Lower leg skin (tissue), 4 donors: ENCODE measurements around the gene PZP. TPM values are rescaled to one million over a fixed set of nuclear protein-coding genes. Genes with fewer than 3 reads are reported as not detected.
"Not testable (repeated sequence)": the region's sequence is repeated elsewhere in the genome, so short reads cannot be mapped to it uniquely, and the experiment has no call there.

ENCODE experiments used
- DNase-seq, 2 donors: peaks; one replicate each; pipeline ENCODE4 v3.0.0-alpha.2; 2019; ENCODE audit warnings: low spot score in 2 of 2
- H3K4me3 ChIP-seq: fragments of 200-600 bp; sonication (generic); 2 replicates; pipeline ENCODE4 v1.5.1; 2017; ENCODE audit warnings: mild to moderate bottlenecking, low read depth; ENCODE audit not compliant: poor library complexity, severe bottlenecking
- POLR2A ChIP-seq, 2 donors: fragments of 450-650 bp; IDR thresholded peaks; one replicate each; pipeline ENCODE4 v1.6.1; 2016 to 2017; ENCODE audit warnings: antibody characterized with exemption in 2 of 2, mild to moderate bottlenecking in 1 of 2, moderate library complexity in 1 of 2
- WGBS, 2 donors: methylation state at CpG; one replicate each; pipeline ENCODE4 v1.1.5; 2018; 5-methylcytosine and 5-hydroxymethylcytosine counted together
- intact Hi-C: fragments of 100-400 bp; cut with DNase I; formaldehyde crosslinking; loops from one replicate; pipeline ENCODE4 v1.15.0; 2023; ENCODE audit warnings: low total_unique reads
- total RNA-seq, 4 donors: library from RNA; depleted of rRNA; stranded (reverse); fragments of >200 nt; gene quantifications; one replicate each; pipeline ENCODE4 v1.1.0, GENCODE V29; 2016
- TF ChIP-seq, protein P1 (sequence below), 3 donors: fragments of 450-650 bp; IDR thresholded peaks; one replicate each; pipeline ENCODE4 v1.5.1; 2016; ENCODE audit warnings: antibody characterized with exemption in 3 of 3, mild to moderate bottlenecking in 3 of 3, moderate library complexity in 2 of 3

PZP gene
- total RNA-seq, 4 donors from 2014 or later, result not detected

DNA sequence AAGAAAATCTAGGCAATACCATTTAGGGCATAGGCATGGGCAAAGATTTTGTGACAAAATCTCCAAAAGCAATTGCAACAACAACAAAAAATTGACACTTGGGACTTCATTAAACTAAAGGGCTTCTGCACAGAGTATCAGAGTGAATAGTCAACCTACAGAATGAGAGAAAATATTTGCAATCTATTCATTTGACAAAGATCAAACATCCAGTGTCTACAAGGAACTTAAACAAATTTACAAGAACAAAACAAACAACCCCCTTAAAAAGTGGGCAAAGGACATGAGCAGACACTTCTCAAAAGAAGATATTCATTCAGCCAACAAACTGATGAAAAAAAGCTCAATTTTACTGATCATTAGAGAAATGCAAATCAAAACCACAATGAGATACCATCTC, 44.1 kb upstream of the PZP start:
- DNase-seq, result no peak
- TF ChIP-seq, protein P1, sequence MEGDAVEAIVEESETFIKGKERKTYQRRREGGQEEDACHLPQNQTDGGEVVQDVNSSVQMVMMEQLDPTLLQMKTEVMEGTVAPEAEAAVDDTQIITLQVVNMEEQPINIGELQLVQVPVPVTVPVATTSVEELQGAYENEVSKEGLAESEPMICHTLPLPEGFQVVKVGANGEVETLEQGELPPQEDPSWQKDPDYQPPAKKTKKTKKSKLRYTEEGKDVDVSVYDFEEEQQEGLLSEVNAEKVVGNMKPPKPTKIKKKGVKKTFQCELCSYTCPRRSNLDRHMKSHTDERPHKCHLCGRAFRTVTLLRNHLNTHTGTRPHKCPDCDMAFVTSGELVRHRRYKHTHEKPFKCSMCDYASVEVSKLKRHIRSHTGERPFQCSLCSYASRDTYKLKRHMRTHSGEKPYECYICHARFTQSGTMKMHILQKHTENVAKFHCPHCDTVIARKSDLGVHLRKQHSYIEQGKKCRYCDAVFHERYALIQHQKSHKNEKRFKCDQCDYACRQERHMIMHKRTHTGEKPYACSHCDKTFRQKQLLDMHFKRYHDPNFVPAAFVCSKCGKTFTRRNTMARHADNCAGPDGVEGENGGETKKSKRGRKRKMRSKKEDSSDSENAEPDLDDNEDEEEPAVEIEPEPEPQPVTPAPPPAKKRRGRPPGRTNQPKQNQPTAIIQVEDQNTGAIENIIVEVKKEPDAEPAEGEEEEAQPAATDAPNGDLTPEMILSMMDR (IDR thresholded peaks at IDR 0.05), result no peak
- TF ChIP-seq POLR2A (IDR thresholded peaks at IDR 0.05), result no peak
- intact Hi-C loops, result no loop called here
- no peak overlapping the region for H3K4me3 ChIP-seq

DNA sequence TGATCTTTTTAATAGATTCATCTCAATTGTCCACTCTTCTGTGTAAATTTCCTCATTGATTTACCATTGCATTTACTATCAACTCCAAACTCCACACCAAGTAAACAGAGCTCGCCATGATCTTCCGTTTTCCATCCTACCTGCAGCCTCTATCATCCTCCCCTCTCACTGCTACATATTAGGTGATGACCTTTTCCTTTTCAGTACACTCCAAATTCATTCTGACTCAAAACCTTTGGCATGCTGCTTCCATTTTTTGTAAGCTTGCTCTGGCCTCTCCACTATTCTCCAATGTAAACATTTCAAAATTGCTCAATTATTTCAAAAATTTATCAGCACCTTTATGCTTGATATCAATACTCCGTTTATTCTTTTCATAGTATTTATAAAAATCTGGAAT, 40.2 kb upstream of the PZP start:
- no peak for DNase-seq
- intact Hi-C loops, result no loop called here
- 77 to 92% methylated on average over 3 of the region's 3 CpGs for WGBS, 2 donors
- H3K4me3 ChIP-seq, result no peak overlapping the region
- TF ChIP-seq, protein P1 (IDR thresholded peaks at IDR 0.05), result no peak

DNA sequence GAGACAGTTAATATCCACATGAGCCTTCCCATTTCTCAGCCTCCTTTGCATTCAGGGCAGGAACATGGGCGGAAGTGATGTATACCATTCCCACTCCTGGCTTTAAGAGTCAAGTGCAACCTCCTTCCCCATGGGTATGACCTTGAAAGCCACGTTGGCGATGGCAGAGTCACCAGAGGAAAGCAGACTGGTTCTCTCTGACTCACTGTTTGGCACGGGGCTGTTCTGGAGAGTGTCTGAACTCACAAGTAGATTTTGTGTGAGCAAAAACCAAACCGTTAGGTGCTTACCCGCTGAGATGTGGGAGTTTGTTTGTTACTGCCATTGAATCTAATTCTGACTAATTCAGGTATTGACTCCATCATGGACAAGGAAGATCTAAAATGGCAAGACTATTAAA, 36.7 kb upstream of the PZP start:
- TF ChIP-seq, protein P1 (IDR thresholded peaks at IDR 0.05), result no peak
- TF ChIP-seq POLR2A (IDR thresholded peaks at IDR 0.05), result no peak
- DNase-seq, result peak in 1 of 2 donors; percentile 31
- 40 to 48% methylated on average over 6 of the region's 6 CpGs for WGBS, 2 donors
- no peak overlapping the region for H3K4me3 ChIP-seq
- intact Hi-C loops, result no loop called here

DNA sequence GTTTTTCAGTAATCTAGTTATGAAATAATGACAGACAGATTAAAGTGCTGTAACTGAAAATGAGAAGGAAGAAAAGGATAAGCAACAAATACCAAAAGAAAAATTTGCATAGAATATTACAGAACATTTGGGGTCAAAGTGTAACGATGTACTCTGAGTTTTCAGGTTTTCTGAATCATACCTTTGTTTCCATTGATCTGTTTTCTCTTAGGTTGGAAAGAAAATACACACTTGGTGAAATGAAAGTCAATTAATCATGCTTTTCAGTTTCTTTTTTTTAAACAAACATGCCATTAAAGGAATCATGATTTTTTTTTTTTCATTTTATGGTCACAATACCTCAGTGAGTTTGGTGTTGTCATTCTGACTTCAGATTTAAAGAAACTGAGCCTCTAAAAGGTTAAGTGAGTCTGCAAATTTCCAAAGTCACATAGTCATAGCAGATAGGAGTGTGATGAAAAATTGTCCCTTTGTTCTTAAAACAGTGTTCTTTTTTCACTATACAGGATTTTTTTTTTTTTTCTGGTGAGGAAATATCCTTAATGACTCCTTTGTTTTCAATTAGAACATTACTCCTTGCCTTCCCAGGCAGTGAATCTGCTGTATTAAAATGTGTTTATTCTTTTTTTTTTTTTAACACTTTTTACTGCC, 35.9 kb upstream of the PZP start:
- no peak for DNase-seq
- intact Hi-C loops, result no loop called here
- no peak overlapping the region for H3K4me3 ChIP-seq
- WGBS, 2 donors, result 63 to 82% methylated on average over 1 of the region's 1 CpG
- TF ChIP-seq, protein P1 (IDR thresholded peaks at IDR 0.05), result no peak
- no peak for TF ChIP-seq POLR2A (IDR thresholded peaks at IDR 0.05)

DNA sequence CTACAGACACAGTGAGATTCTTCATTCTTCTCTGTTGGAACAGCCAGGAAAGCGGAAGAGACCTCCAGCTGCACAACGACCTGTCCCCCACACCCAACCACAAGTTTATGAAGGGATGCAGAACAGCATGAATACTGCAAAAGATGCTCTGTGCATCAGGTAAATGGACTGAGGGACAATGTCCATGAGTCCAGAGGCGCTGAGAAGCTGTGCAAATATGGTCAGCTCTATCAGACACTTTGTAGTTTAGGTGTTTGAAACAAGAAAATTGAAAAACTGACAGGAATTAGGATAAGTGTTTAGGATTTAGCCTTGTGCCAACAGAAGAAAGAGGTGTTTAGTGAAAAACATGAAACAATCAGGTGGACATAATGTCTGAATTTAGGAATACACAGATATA, 33.1 kb upstream of the PZP start:
- intact Hi-C loops, result no loop called here
- DNase-seq, result no peak
- TF ChIP-seq, protein P1 (IDR thresholded peaks at IDR 0.05), result no peak
- TF ChIP-seq POLR2A (IDR thresholded peaks at IDR 0.05), result no peak
- 83 to 92% methylated on average over 3 of the region's 3 CpGs for WGBS, 2 donors
- no peak overlapping the region for H3K4me3 ChIP-seq

DNA sequence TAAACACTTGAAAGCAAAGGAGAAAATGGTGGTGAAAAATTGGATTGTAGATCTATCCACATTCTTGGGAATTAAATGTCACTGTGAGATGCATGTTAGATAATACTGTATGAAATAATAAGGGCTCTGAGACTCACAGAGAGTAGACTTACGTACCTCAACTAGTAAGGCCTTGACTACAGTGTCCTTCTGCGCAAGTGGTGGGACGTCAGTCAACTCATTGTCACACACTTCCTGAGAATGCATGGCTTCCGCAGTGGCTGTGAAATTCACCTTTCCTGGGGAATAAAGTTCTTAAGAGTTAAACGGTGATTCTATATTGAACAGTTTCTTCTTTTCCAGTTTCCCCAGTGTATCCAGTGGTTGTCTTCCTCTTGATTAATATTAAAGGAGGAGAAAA, 32.6 kb upstream of the PZP start:
- DNase-seq, result no peak
- intact Hi-C loops, result no loop called here
- no peak for TF ChIP-seq POLR2A (IDR thresholded peaks at IDR 0.05)
- TF ChIP-seq, protein P1 (IDR thresholded peaks at IDR 0.05), result no peak
- H3K4me3 ChIP-seq, result no peak overlapping the region
- WGBS, 2 donors, result 80 to 85% methylated on average over 5 of the region's 5 CpGs

DNA sequence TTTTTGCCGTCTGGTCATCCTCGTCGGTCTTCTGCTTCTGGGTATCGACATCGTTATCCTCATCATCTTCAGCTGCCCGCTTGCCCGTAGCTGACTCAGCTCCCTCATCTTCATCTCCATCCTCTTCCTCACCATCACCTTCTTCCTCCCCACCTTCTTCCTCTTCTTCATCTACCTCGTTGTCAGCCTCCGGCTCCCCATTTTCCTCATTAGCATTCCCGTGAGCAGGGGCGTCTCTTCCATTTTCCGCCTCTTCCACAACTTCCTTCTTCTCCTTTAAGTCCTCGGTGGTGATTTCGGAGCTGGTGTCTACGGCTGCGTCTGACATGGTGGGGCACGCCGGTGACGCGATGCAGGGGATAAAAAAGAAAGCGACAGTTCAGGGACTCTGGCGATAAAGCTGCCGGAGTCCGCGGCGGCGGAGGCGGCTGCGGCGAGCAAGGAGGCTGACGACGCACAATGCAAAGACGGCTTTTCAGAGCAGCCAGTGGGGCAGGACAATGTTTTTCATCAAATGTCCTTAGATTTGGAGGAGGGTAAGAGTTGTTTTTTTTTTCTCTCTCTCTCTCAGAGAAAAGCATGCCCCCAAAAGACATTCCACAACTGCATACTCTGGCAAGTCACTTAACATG, 31.9 kb upstream of the PZP start:
- intact Hi-C loops, DNase-seq, H3K4me3 ChIP-seq: not testable (repeated sequence)
- 36 to 38% methylated on average over 33 of the region's 33 CpGs for WGBS, 2 donors
